Measurements from ENCODE around the gene LZTS2.

Gene LZTS2, protein sequence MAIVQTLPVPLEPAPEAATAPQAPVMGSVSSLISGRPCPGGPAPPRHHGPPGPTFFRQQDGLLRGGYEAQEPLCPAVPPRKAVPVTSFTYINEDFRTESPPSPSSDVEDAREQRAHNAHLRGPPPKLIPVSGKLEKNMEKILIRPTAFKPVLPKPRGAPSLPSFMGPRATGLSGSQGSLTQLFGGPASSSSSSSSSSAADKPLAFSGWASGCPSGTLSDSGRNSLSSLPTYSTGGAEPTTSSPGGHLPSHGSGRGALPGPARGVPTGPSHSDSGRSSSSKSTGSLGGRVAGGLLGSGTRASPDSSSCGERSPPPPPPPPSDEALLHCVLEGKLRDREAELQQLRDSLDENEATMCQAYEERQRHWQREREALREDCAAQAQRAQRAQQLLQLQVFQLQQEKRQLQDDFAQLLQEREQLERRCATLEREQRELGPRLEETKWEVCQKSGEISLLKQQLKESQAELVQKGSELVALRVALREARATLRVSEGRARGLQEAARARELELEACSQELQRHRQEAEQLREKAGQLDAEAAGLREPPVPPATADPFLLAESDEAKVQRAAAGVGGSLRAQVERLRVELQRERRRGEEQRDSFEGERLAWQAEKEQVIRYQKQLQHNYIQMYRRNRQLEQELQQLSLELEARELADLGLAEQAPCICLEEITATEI

DNA sequence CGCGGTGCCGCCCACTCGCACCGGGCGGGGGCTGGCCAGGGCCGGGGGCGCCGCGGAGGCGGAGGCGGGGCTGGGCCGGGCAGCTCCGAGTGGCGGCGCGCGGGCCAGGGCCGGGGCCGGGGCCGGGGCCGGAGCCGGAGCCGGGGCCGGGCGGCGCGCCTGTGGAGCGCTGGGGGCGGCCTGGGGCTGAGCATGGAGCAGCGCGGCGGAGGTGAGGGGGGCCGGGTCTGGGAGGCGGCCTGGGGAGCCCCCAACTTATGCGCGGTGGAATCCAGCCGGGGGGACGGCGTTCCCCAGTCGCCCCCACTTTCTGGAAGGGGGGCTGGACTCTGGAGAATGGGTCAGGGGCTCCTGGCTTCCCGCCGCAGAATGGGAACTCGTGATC, at the start of gene LZTS2:
Gene LZTS2, plus strand, starts transcription at position 67 of the 385 bp plus-strand sequence. CDS start 2,731 bp downstream, outside the sequence.
- peak within 1 kb of the TSS; percentile 83 for H3K9ac ChIP-seq (ENCODE audit: low read depth, low read length)
- H3K27me3 ChIP-seq (ENCODE audit: control insufficient read depth, insufficient read depth, low read length), result no peaks in the 10 kb centered on the region
- no peaks in the 10 kb centered on the region for H3K9me3 ChIP-seq (ENCODE audit: control insufficient read depth, insufficient read depth, low read length)
- peak within 1 kb of the TSS; percentile 79 for H3K4me3 ChIP-seq (ENCODE audit: low read depth, low read length)
- H3K4me1 ChIP-seq (ENCODE audit: control insufficient read depth, insufficient read depth, low read length), result peaks cover 10% of the 10 kb centered on the region
- peaks cover 6% of the 10 kb centered on the region for H3K36me3 ChIP-seq (ENCODE audit: control insufficient read depth, insufficient read depth, low read length)

DNA sequence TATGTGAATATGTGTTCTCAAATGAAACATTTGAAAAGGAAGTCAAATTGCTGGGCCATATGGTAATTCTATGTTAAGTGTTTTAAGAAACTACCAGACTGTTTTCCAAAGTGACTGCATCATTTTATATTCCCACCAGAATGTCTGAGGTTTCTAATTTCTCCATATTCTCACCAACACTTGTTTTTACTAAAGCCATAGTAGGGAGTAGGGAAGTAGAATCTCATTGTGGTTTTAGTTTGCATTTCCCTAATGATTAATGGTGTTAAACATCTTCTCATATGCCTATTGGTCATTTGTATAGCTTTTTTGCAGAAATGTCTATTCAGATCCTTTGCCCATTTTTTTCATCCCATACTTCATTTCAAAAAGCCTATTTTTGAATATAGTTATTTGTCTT, 39.4 kb upstream of the LZTS2 start:
- H3K4me1 ChIP-seq (ENCODE audit: control insufficient read depth, insufficient read depth, low read length), result no peaks in the 10 kb centered on the region
- no peaks in the 10 kb centered on the region for H3K9me3 ChIP-seq (ENCODE audit: control insufficient read depth, insufficient read depth, low read length)
- no peak overlapping the region for H3K4me3 ChIP-seq (ENCODE audit: low read depth, low read length)
- H3K9ac ChIP-seq (ENCODE audit: low read depth, low read length), result no peak overlapping the region
- H3K27me3 ChIP-seq (ENCODE audit: control insufficient read depth, insufficient read depth, low read length), result no peaks in the 10 kb centered on the region
- H3K36me3 ChIP-seq (ENCODE audit: control insufficient read depth, insufficient read depth, low read length), result no peaks in the 10 kb centered on the region

DNA sequence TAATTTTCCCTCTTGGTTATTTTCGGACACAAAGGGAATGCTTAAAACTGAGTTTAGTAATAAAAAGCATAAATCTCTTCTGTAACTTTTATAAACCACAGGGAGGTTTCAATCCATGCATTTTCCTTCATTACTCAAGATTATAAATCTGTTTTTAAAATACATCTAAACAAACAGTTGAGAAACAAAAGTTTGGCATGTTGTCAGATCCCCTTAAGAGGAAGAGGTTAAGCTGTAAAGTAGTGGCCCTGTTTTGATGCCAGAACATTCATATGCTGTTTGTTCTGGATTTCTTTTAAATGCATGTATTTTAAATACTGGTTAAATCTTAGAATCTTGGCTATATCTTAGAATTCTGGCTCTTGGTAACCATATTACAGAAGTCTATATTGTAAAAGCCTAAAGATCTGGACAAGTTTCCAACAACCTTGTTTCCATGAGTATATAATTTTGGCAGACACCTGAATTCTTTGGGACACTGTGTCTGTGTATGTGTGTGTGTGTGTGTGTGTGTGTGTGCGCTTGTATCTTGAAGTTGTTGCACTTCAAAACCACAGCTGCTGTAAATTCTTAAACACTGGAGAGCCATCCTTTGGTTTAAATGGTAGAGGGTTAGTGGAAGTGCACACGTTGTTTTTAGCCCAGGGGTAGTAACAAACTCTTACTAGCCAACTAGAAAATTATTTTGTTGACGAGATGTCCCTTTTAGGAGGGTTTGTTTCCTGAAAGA, 37.1 kb upstream of the LZTS2 start:
- Histone ChIP-seq H3K27me3 (ENCODE audit: control insufficient read depth, insufficient read depth, low read length) (no peaks in the 10 kb centered on the region), H3K4me3 (ENCODE audit: low read depth, low read length) (no peak overlapping the region), H3K36me3 (ENCODE audit: control insufficient read depth, insufficient read depth, low read length) (no peaks in the 10 kb centered on the region), H3K9ac (ENCODE audit: low read depth, low read length) (no peak overlapping the region), H3K9me3 (ENCODE audit: control insufficient read depth, insufficient read depth, low read length) (no peaks in the 10 kb centered on the region), H3K4me1 (ENCODE audit: control insufficient read depth, insufficient read depth, low read length) (no peaks in the 10 kb centered on the region)

DNA sequence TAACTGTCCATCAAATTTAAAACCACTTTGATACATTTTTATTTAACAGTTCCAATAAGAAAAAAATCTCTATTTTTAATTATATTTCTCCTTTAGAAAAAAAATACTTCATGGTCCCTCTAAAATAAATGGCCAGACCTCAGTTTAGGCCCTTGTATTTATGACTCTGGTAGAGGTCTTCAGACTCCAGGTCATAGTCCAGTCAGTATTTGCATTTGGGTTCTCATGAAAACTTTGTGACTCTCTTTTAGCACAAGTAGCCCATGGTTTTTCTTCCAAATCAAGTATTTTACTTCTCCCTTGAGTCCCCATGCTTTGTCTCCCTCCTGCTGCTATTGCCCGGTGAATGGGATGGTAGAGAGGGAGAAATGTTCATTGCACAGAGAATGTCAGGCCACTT, 35.8 kb upstream of the LZTS2 start:
- Histone ChIP-seq H3K9me3 (ENCODE audit: control insufficient read depth, insufficient read depth, low read length) (no peaks in the 10 kb centered on the region), H3K9ac (ENCODE audit: low read depth, low read length) (no peak overlapping the region), H3K4me3 (ENCODE audit: low read depth, low read length) (no peak overlapping the region), H3K4me1 (ENCODE audit: control insufficient read depth, insufficient read depth, low read length) (no peaks in the 10 kb centered on the region), H3K27me3 (ENCODE audit: control insufficient read depth, insufficient read depth, low read length) (peaks cover 5% of the 10 kb centered on the region), H3K36me3 (ENCODE audit: control insufficient read depth, insufficient read depth, low read length) (no peaks in the 10 kb centered on the region)

DNA sequence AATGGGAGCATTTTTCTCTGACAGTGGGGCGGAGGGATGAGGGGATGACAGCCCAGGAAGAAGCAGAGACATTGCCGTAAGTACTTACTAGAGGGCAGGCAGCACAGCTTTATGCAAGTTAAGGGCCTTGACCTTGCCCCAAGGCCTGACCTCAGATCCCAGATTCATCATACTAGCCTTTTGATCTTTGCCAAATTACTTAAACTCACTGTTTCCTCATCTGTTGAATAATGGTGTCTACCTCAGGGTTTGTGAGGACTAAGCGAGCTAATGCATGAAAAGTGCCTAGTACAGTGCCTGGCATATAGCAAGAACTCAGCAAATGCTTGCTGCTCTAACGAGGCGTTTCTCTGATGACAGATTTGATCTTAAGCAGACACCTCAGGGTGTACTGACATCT, 33.8 kb upstream of the LZTS2 start:
- Histone ChIP-seq H3K36me3 (ENCODE audit: control insufficient read depth, insufficient read depth, low read length) (peaks cover 4% of the 10 kb centered on the region), H3K4me1 (ENCODE audit: control insufficient read depth, insufficient read depth, low read length) (peaks cover 5% of the 10 kb centered on the region), H3K27me3 (ENCODE audit: control insufficient read depth, insufficient read depth, low read length) (peaks cover 7% of the 10 kb centered on the region), H3K9ac (ENCODE audit: low read depth, low read length) (no peak overlapping the region), H3K4me3 (ENCODE audit: low read depth, low read length) (no peak overlapping the region), H3K9me3 (ENCODE audit: control insufficient read depth, insufficient read depth, low read length) (no peaks in the 10 kb centered on the region)

DNA sequence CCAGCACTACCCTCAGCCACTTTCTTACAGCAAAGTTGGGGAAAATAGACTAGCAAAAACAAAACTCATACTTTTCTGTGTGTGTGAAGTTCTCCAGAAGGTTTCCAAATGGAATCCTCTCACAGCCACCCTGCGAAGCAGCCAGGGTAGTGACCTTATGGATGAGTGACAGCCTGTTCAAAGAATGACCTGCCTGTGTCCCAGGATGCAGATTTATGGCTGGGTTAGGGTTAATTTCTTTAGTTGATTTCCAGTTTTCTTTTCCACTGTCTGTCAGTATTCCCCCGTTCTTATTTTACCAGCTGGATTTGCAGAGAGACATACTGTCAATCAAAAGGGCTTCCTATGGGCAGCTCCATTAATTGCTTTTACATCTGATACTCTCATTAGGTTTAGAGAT, 32.7 kb upstream of the LZTS2 start:
- Histone ChIP-seq H3K9ac (ENCODE audit: low read depth, low read length) (no peak overlapping the region), H3K36me3 (ENCODE audit: control insufficient read depth, insufficient read depth, low read length) (peaks cover 4% of the 10 kb centered on the region), H3K4me3 (ENCODE audit: low read depth, low read length) (no peak overlapping the region), H3K9me3 (ENCODE audit: control insufficient read depth, insufficient read depth, low read length) (no peaks in the 10 kb centered on the region), H3K27me3 (ENCODE audit: control insufficient read depth, insufficient read depth, low read length) (peaks cover 7% of the 10 kb centered on the region), H3K4me1 (ENCODE audit: control insufficient read depth, insufficient read depth, low read length) (peaks cover 9% of the 10 kb centered on the region)

DNA sequence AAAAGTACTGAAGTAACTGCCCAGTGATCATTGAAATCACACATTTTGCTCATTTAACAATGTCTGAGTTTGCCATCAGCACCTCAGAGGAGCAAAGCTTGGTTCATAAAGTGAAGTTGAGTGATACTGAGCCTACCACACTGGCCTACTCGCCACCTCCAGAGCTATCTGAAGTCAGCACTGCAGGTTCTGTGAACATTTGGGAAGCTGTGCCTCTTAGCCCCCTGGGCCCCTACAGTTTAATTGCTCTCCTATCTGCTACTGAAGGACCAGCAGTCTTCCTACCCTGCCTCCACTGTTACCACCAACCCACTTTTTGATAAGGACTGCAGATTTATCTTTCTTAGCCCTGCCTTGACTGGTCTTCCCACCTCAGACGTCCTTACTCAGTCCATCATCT, 32.3 kb upstream of the LZTS2 start:
- H3K36me3 ChIP-seq (ENCODE audit: control insufficient read depth, insufficient read depth, low read length), result peaks cover 4% of the 10 kb centered on the region
- H3K4me1 ChIP-seq (ENCODE audit: control insufficient read depth, insufficient read depth, low read length), result peaks cover 9% of the 10 kb centered on the region
- H3K9ac ChIP-seq (ENCODE audit: low read depth, low read length), result no peak overlapping the region

DNA sequence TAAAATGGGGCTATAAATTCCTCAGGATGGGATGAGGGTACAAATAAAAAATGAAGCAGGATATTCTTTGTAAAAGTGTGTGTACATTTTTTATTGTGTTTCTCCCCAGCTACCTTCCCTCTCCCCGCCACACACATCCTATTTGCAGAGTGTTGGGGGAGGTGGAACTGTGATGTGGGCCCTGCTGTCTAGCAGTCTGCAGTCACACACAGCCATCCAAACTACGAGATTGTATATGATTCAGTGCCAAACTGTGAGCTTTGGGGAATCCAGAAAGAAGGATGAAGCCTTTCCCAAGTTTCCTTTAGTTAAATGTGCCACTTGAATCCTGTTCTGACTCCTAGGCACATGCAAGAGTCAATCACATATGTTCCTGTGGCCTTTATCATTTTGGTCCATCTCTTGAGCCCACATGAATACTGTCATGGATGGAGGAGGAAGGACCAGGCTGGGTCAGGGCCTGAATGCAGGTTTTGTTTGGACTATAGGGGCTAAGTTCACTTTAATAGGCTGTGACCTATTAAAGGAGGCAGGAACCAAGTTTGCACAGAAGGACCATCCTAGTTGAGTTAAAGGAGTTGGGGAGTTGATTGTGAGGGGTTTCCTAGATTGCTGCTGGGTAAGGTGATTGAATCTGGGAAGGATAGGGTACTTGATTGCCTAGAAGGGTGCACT, 31.4 kb upstream of the LZTS2 start:
- H3K9me3 ChIP-seq (ENCODE audit: control insufficient read depth, insufficient read depth, low read length), result no peaks in the 10 kb centered on the region
- peaks cover 9% of the 10 kb centered on the region for H3K4me1 ChIP-seq (ENCODE audit: control insufficient read depth, insufficient read depth, low read length)
- peak overlapping the region; percentile 76 for H3K4me3 ChIP-seq (ENCODE audit: low read depth, low read length)
- H3K36me3 ChIP-seq (ENCODE audit: control insufficient read depth, insufficient read depth, low read length), result peaks cover 4% of the 10 kb centered on the region
- no peak overlapping the region for H3K9ac ChIP-seq (ENCODE audit: low read depth, low read length)
- peaks cover 7% of the 10 kb centered on the region for H3K27me3 ChIP-seq (ENCODE audit: control insufficient read depth, insufficient read depth, low read length)

More for the DNA sequence above, 32.3 kb upstream of the LZTS2 start:
- Histone ChIP-seq H3K27me3 (ENCODE audit: control insufficient read depth, insufficient read depth, low read length) (peaks cover 7% of the 10 kb centered on the region), H3K9me3 (ENCODE audit: control insufficient read depth, insufficient read depth, low read length) (no peaks in the 10 kb centered on the region), H3K4me3 (ENCODE audit: low read depth, low read length) (no peak overlapping the region)

DNA sequence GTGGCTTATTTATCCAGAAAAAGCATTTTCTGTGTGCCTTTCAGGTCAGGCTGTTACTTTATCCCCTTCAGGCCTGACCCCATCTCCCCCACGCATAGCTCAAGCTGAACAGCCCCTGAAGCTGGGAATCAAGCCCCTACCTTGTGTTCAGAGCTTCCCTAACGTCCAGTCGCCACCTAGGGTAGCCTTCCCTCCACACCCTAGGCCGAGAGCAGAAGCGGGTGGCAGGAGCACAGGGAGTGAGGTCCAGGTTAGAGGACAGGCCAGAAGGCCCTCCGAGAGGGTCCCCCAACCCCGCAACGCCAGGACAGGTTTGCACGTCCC, 30.8 kb upstream of the LZTS2 start:
- H3K9me3 ChIP-seq (ENCODE audit: control insufficient read depth, insufficient read depth, low read length), result no peaks in the 10 kb centered on the region
- peak overlapping the region; percentile 14 for H3K9ac ChIP-seq (ENCODE audit: low read depth, low read length)
- H3K4me3 ChIP-seq (ENCODE audit: low read depth, low read length), result peak overlapping the region; percentile 76
- peaks cover 9% of the 10 kb centered on the region for H3K4me1 ChIP-seq (ENCODE audit: control insufficient read depth, insufficient read depth, low read length)
- H3K36me3 ChIP-seq (ENCODE audit: control insufficient read depth, insufficient read depth, low read length), result peaks cover 4% of the 10 kb centered on the region
- H3K27me3 ChIP-seq (ENCODE audit: control insufficient read depth, insufficient read depth, low read length), result peaks cover 7% of the 10 kb centered on the region

DNA sequence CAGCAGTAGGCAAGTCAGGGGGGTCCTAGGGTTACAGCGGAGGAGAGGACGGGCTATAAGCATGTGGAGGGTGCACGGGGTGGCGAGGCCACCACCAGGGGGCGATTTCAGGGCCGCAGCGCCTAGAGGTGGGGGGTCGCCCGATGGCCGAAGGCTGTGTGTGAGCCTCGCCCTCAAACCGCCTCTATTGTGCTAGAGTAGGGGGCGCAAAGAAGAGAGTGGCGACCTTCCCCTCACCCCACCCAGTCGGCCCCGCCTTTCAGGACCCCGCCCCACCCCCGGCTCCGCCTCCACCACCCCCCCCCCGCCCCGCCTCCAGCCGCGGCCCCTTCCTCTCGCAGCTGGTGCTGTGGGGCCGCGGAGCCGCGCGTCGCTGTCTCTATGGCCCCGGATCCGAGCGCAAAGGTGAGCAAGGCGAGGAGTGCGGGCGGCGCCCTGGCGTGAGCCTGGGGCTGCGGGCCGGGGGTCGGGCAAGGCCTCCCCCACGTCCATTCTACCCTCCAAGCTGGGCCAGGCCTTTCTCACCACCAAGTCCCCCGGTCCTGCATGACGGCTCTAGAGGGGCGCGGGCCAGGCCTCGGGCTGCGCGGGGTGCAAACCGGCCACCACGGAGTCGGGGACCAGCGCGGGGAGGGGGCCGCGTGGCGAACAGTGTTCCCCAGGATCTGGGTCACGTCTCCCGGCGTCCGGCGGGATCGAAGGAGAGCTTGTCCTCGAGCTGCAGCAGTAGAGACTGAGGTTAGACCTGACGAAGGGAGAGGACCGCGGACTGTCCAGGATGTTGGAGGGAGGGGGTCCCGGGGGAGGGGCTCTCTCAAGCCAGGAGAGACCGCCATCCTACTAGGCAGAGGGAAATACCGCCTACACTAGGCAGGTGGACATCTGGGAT, 30.2 kb upstream of the LZTS2 start, which contains the start of gene SEMA4G:
Gene SEMA4G, plus strand, starts transcription at position 318 of the 889 bp plus-strand sequence. CDS start 3,409 bp downstream, outside the sequence.
- Histone ChIP-seq H3K9ac (ENCODE audit: low read depth, low read length) (peak within 1 kb of the TSS; percentile 14), H3K36me3 (ENCODE audit: control insufficient read depth, insufficient read depth, low read length) (peaks cover 4% of the 10 kb centered on the region), H3K4me1 (ENCODE audit: control insufficient read depth, insufficient read depth, low read length) (peaks cover 9% of the 10 kb centered on the region), H3K4me3 (ENCODE audit: low read depth, low read length) (peak within 1 kb of the TSS; percentile 80), H3K9me3 (ENCODE audit: control insufficient read depth, insufficient read depth, low read length) (no peaks in the 10 kb centered on the region), H3K27me3 (ENCODE audit: control insufficient read depth, insufficient read depth, low read length) (peaks cover 7% of the 10 kb centered on the region)
